ENCODE measurements around the gene ASXL3. TPM values are rescaled to one million over a fixed set of nuclear protein-coding genes. Genes with fewer than 3 reads are reported as not detected.

The ASXL3 gene
- polyA plus RNA-seq, 3 donors from 2014 or later, result not detected

DNA sequence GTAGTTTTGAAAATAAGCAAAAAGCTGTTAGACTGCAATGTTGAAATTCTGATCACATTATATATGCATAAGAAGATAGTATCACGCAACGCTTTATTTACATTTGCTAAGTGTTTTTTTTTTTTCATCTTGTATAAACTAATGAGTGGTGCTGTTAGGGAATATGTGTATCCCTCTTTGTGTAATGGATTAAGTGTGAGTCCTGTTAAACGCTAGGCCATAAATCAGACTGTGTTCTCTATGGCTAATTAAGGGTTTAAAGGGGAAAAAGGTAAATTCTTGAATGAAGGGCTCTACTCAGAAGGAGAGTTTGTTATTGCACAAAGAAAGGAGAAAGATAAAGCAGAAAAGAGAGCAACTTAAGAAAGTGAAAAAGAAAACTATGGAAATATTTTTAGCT is 4.8 kb upstream of the ASXL3 start:
- no peak for DNase-seq
- peaks cover 4 to 6% (median 5%) of the 10 kb centered on the region in 3 donors for H3K27me3 Mint-ChIP-seq (ENCODE audit: low read depth in 3 of 3)
- H3K36me3 Mint-ChIP-seq, result peaks cover 0 to 3% (median 0%) of the 10 kb centered on the region in 3 donors
- no peak overlapping the region for H3K27ac Mint-ChIP-seq
- H3K9me3 Mint-ChIP-seq, result peaks cover 2 to 29% (median 12%) of the 10 kb centered on the region in 6 donors
- H3K4me1 Mint-ChIP-seq, result peaks cover 2 to 5% of the 10 kb centered on the region in 2 donors
- no peak overlapping the region for H3K4me3 Mint-ChIP-seq

DNA sequence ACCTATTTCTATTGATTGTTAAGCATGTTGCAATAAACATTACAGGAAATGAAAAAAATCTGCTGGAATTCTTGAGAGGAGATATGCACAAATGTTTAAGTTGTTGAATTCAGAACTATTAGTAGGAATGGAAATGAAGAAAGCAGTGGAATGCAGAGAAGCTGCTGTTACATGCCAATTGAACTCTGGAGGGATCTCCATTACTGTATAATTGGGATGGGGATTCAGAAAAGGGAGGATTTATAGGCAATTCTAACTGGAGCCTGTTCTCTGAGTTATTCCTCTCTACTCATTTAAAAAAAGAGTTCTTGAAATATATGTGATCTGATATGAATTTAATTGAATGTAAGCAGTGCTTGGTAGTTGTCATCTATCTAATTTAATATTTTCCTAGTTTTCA is 2.6 kb upstream of the ASXL3 start:
- DNase-seq, result no peak
- Mint-ChIP-seq H3K27ac (no peak overlapping the region), H3K9me3 (peaks cover 2 to 25% (median 11%) of the 10 kb centered on the region in 6 donors)

DNA sequence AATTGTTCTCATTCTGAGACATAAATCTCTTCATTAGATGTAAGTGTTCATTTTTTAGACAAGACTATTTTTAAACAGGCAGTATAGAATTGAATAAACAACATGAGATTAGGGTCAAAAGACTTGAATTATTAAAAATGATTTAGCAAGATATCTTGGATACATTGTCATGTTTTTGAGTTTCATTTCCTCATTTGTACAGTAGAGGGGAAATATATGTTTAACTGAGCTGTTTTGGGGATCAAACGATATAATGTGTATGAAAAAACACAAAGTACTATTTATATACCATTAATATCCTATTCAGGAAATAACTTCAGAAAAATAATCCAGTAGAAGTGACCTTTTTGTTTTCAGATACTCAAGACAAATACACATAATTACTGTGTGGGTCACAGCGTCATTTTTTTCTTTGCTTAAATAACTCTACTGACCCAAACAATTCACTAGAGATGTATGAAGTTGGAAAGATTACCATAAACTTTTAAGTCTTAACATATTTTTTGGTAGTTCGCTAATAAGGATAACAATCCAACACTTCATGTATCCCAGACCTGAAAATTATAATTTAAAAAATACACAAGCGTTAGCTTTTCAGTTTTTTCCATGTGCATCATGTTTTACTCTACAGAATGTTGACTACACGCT is 896 bp upstream of the ASXL3 start:
- peaks cover 2 to 30% (median 11%) of the 10 kb centered on the region in 6 donors for H3K9me3 Mint-ChIP-seq
- H3K27ac Mint-ChIP-seq, result no peak overlapping the region
- DNase-seq, result no peak
- peaks cover 0 to 3% (median 0%) of the 10 kb centered on the region in 3 donors for H3K36me3 Mint-ChIP-seq
- H3K4me1 Mint-ChIP-seq, result peaks cover 2 to 5% of the 10 kb centered on the region in 2 donors
- H3K4me3 Mint-ChIP-seq, result no peak overlapping the region
- H3K27me3 Mint-ChIP-seq (ENCODE audit: low read depth in 3 of 3), result peaks cover 6 to 10% (median 7%) of the 10 kb centered on the region in 3 donors

More for the DNA sequence above, 2.6 kb upstream of the ASXL3 start:
- Mint-ChIP-seq H3K4me3 (no peak overlapping the region), H3K4me1 (peaks cover 2 to 5% of the 10 kb centered on the region in 2 donors), H3K27me3 (ENCODE audit: low read depth in 3 of 3) (peaks cover 4 to 6% (median 5%) of the 10 kb centered on the region in 3 donors), H3K36me3 (peaks cover 0 to 3% (median 0%) of the 10 kb centered on the region in 3 donors)

DNA sequence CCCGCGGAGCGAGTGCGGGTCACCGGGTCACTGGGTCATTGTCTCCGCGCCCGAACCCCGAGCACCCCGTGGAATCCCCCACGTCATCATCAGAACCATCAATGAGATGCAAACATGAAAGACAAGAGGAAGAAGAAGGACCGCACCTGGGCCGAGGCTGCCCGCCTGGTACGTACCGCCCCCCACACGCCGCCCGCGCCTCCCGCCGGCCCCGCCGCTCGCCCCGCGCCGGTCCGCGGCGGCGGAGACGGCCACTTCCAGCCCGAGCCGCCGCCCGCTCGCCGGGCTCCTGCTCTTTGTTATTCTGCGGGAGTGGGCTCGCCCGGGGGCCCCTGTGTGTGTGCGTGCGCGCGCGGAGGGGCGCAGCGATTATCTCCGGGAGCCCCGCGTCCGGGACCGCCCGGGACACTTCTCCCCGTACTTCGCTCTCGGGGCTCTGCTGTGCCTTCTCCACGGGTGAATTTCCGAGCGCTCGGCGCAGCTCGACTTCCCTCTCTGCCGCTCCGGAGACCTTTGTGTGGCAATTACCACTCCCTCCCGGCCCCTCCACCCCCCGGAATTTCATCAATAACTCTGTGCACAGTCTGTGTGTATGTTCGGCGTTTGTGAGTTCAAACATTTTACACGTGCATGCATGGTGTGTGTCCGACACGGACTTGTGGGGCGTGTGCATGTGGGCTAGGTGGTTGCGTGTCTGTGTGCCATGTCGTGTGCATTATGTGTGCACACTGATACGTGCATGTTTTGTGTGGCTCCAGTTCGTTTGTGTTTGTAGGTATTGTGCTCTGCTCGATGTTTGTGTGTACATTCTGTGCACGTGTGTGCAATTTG is 714 bp downstream of the ASXL3 start:
- peaks cover 6 to 13% (median 7%) of the 10 kb centered on the region in 3 donors for H3K27me3 Mint-ChIP-seq (ENCODE audit: low read depth in 3 of 3)
- peaks cover 0 to 3% (median 0%) of the 10 kb centered on the region in 3 donors for H3K36me3 Mint-ChIP-seq
- H3K27ac Mint-ChIP-seq, result no peak overlapping the region
- H3K9me3 Mint-ChIP-seq, result peaks cover 2 to 29% (median 9%) of the 10 kb centered on the region in 6 donors
- peak overlapping the region in 1 of 5 donors; percentile 50 for H3K4me3 Mint-ChIP-seq
- H3K4me1 Mint-ChIP-seq, result peaks cover 2 to 5% of the 10 kb centered on the region in 2 donors
- DNase-seq, result no peak

DNA sequence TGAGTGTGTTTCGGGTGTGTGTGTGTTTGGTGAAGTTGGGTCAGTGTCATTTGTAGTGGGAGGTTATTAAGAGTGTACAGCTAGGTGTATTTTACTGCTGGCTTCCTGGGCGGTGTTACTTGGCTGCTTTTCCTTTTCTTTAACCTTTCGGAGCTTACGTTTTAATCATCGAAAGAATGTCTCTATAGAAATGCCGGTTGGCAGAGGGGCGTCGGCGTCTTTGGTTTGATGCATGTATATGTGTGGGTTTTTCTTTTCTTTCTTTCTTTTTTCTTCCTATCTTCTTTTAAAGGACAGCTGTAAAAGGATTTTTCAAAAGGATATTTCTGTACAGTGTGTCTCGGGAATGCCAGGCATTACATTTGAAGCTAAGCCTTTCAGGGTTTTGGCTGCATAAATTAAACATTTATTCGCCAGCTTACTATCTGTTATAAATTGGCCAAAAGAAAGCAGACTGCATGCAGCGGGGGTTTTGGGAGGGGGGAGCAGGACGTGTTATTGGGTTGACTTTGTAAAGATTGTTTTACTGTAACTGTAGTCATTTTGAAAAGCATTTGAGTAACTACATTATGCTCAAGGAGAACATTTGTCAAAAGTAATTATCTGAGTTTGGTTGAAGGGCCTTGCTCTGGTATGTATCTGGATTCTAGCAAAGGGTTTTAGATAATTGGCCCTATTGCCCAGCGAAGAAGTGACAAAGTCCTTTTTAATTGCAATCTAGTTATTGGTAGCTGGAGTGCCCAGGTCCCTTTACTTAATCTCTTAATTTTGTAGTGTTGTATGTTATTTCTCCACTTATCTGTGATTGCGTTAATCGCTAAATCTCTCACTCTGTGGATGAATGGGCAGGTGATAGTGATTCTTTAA is 1.6 kb downstream of the ASXL3 start:
- Mint-ChIP-seq H3K4me3 (no peak overlapping the region), H3K27ac (no peak overlapping the region), H3K4me1 (peaks cover 2 to 5% of the 10 kb centered on the region in 2 donors), H3K27me3 (ENCODE audit: low read depth in 3 of 3) (peaks cover 6 to 16% (median 8%) of the 10 kb centered on the region in 3 donors), H3K36me3 (peaks cover 0 to 3% (median 0%) of the 10 kb centered on the region in 3 donors), H3K9me3 (peaks cover 0 to 29% (median 10%) of the 10 kb centered on the region in 6 donors)
- no peak for DNase-seq

DNA sequence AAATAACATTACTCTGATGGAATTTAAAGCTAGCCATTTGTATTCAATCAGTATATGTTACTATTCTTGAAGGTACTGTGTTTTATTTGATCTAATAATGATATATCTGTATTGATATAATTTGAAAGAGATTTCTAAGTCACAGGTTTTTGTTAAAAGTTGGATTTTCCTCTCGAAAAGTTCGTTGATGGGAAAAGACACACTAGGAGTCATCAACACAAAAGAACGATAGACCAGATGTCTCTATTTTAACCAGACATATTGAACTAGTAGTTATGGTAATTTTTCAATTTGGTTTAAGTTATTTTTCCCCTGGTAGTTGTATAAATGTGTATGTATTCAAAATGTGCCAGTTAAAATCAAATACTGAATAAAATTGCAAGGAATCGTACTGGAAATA is 2.5 kb downstream of the ASXL3 start:
- no peak for DNase-seq
- Mint-ChIP-seq H3K4me3 (no peak overlapping the region), H3K4me1 (peaks cover 2 to 5% of the 10 kb centered on the region in 2 donors), H3K27ac (no peak overlapping the region), H3K9me3 (peaks cover 0 to 22% (median 10%) of the 10 kb centered on the region in 6 donors), H3K36me3 (peaks cover 0 to 3% (median 0%) of the 10 kb centered on the region in 3 donors), H3K27me3 (ENCODE audit: low read depth in 3 of 3) (peaks cover 6 to 14% (median 8%) of the 10 kb centered on the region in 3 donors)

DNA sequence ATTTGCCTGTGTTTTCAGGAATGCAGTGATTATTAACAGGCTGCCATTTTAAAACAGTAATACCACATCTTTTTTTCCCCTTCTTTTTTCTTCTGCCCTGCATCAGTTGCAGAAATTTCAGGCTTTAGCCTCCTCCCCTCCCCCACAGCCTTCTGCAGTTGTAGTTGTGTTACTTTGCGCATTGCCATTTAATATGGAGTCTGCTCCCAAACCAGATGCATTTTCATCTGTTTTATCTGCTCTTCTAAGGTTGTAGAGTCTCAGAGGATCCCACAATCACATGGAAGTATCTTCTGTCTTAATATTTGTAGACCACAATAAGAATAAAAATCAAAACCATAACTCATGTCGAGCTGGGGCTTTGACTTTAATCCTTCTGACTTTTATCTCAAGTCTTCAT is 3.8 kb downstream of the ASXL3 start:
- peaks cover 2 to 5% of the 10 kb centered on the region in 2 donors for H3K4me1 Mint-ChIP-seq
- H3K4me3 Mint-ChIP-seq, result no peak overlapping the region
- H3K9me3 Mint-ChIP-seq, result peaks cover 0 to 26% (median 11%) of the 10 kb centered on the region in 6 donors
- peaks cover 6 to 14% (median 8%) of the 10 kb centered on the region in 3 donors for H3K27me3 Mint-ChIP-seq (ENCODE audit: low read depth in 3 of 3)
- no peak overlapping the region for H3K27ac Mint-ChIP-seq
- DNase-seq, result no peak
- peaks cover 0 to 3% (median 0%) of the 10 kb centered on the region in 3 donors for H3K36me3 Mint-ChIP-seq

DNA sequence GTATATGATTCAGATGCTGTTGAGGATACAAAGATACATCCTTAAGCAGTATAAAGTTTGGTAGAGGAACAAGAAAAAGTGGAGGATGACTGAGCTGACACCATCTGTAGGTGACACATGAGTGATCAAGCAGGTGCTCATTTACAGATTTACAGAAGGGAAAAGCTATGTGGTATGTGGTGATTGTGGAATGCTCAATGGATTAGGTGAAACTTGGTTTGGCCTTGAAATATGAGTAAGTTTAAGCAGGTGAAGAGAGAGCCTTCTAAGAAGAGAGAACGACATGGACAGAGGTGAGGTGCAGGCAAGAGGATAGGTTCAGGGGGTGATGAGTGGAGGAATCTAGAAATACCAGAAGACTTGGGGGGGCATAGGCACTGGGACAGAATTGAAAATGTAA is 5.9 kb downstream of the ASXL3 start:
- Mint-ChIP-seq H3K4me3 (no peak overlapping the region), H3K27me3 (ENCODE audit: low read depth in 3 of 3) (peaks cover 0 to 10% (median 5%) of the 10 kb centered on the region in 3 donors), H3K27ac (no peak overlapping the region), H3K36me3 (no peaks in the 10 kb centered on the region), H3K9me3 (peaks cover 3 to 30% (median 8%) of the 10 kb centered on the region in 6 donors), H3K4me1 (no peaks in the 10 kb centered on the region)
- DNase-seq, result no peak

DNA sequence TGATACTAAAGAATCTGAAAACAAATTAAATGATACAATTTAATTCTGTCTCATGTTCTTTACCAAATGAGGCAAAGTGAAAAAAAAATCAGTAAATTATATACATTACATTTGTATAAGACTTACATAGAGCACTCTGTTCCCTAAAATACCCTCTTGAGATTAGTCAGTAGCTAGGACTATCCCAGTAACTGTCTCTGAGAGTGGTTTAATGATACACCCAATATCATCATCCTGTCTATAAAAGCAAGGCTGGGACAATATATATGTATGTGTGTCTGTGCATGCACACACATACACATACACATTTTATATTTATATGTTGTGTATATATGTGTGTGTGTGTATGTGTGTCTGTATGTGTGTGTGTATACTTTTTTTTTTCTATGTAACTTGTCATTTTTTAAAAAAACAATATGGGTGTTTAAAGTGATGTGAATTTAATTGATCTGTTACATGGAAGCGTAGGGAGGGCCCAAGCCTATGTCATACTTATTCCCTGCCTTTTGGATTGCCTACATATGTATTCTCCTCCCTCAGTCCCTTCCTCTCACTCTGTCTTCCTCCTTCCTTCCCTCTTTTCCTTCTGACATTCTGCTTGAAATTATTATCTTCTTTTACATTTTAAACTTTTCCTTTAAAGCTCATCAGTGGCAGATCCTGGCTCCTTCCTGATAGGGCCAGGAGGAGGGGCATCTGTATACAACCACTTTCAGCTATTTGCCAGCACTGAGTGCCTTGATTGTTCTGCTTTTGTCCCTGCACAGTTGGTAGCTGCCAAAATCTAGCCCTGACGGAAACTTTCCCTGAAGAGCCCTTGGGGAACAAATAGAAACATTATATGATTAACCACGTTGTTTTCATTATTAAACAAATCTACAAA is 6.8 kb downstream of the ASXL3 start:
- Mint-ChIP-seq H3K27ac (no peak overlapping the region), H3K9me3 (peaks cover 3 to 33% (median 8%) of the 10 kb centered on the region in 6 donors), H3K4me3 (no peak overlapping the region), H3K4me1 (no peaks in the 10 kb centered on the region), H3K36me3 (no peaks in the 10 kb centered on the region), H3K27me3 (ENCODE audit: low read depth in 3 of 3) (peaks cover 0 to 10% (median 5%) of the 10 kb centered on the region in 3 donors)
- DNase-seq, result no peak

DNA sequence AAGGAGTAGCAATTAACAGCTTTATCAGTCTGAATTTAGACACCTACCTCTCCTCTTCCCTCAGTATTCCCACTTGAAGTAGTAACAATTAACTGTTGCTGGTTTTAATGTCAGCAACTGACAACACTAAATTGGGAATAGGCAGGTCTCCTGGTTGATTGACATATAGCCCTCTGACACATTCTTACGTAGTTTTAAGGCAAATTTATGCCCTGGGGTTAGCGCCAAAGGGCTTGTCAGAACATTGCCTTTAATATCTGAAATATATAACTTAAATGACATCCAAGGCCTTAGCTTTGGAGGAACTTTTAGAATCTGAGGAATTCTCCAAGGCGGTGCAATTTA is 7.4 kb downstream of the ASXL3 start:
- H3K4me1 Mint-ChIP-seq, result no peaks in the 10 kb centered on the region
- H3K27me3 Mint-ChIP-seq (ENCODE audit: low read depth in 3 of 3), result peaks cover 0 to 10% (median 5%) of the 10 kb centered on the region in 3 donors
- H3K9me3 Mint-ChIP-seq, result peaks cover 3 to 40% (median 9%) of the 10 kb centered on the region in 6 donors
- no peak for DNase-seq
- no peaks in the 10 kb centered on the region for H3K36me3 Mint-ChIP-seq
- no peak overlapping the region for H3K27ac Mint-ChIP-seq
- no peak overlapping the region for H3K4me3 Mint-ChIP-seq

DNA sequence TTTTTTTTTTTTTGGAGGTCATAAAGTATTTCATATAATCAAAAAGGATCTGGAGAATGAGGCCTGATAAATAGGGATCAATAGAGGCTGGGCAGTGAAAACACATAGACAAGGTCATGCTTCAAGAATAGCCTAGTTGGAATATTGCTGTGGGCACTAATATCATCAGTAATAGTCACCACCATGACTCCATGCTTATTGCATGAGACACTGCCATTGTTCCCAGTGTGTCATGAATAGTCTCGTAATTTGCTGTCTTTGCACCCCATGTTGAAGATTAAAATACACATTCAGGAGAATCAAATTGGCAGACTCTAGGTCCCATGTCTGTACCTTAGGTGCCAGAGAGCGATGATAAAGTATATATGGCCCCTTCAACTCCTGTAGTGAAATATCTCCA is 10.3 kb downstream of the ASXL3 start:
- Mint-ChIP-seq H3K4me3 (no peak overlapping the region), H3K27ac (no peak overlapping the region), H3K4me1 (no peaks in the 10 kb centered on the region), H3K9me3 (peaks cover 6 to 39% (median 19%) of the 10 kb centered on the region in 6 donors), H3K36me3 (no peaks in the 10 kb centered on the region), H3K27me3 (ENCODE audit: low read depth in 3 of 3) (peaks cover 0 to 3% (median 2%) of the 10 kb centered on the region in 3 donors)
- no peak for DNase-seq

DNA sequence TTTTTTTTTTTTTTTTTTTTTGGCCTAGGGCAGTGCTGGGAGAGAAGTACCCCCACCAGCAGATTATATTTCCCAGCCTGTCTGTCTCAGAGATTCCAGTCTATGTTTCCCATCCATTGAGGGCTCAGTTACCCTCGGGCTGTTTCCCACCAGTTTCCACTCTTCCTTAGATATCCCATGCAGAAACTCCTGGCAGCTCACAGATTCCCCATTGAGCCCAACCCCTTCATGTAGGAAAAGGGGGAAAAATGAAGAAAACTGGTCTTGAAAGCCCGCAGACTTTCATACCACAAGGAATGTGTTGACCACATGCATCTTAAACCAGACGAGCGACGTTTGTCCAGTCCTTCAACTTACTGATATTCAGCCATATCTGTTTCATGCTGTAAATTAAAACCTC is 15.2 kb downstream of the ASXL3 start:
- no peak overlapping the region for H3K4me3 Mint-ChIP-seq
- DNase-seq, result no peak
- H3K36me3 Mint-ChIP-seq, result no peaks in the 10 kb centered on the region
- no peak overlapping the region for H3K27ac Mint-ChIP-seq
- no peaks in the 10 kb centered on the region for H3K4me1 Mint-ChIP-seq
- peaks cover 4 to 38% (median 12%) of the 10 kb centered on the region in 6 donors for H3K9me3 Mint-ChIP-seq
- H3K27me3 Mint-ChIP-seq (ENCODE audit: low read depth in 3 of 3), result peaks cover 0 to 2% (median 0%) of the 10 kb centered on the region in 3 donors
